Stomach (tissue), 4 donors: ENCODE data around the gene POT1.

Source experiments
- CTCF ChIP-seq, 7 experiments: fragments of 450-650 bp in 4 of 7; fragments of 200-600 bp in 3 of 7; sonication (generic) in 3 of 7; IDR thresholded peaks; one replicate each; pipeline ENCODE4 v1.5.1; 2016 to 2019; ENCODE audit warnings: antibody characterized with exemption in 7 of 7, control low read depth in 2 of 7, mild to moderate bottlenecking in 1 of 7
- POLR2A ChIP-seq, 4 donors: fragments of 450-650 bp; IDR thresholded peaks; one replicate each; pipeline ENCODE4 v1.6.1; 2016; ENCODE audit warnings: antibody characterized with exemption in 4 of 4, control low read depth in 2 of 4, mild to moderate bottlenecking in 1 of 4, moderate library complexity in 1 of 4
- POLR2AphosphoS5 ChIP-seq, 3 donors: sonication (generic); formaldehyde crosslinking; IDR thresholded peaks; one replicate each; pipeline ENCODE4 v1.6.1; 2016; ENCODE audit warnings: antibody characterized with exemption in 3 of 3

- TF ChIP-seq CTCF (IDR thresholded peaks at IDR 0.05) = no peak
- TF ChIP-seq POLR2AphosphoS5 (IDR thresholded peaks at IDR 0.05) = no peak
- TF ChIP-seq POLR2A (IDR thresholded peaks at IDR 0.05) = no peak
Observed at GRCh38 chr7:124893140-124893827, 36.3 kb downstream of the POT1 start.
